ENCODE data around the gene XRN2.

- TF ChIP-seq EZH2 (conservative IDR thresholded peaks at IDR 0.05; ENCODE audit: low read depth, low read length) (no peak), CSRNP2 (CRISPR knock-in tag; conservative IDR thresholded peaks at IDR 0.05; ENCODE audit: low read depth) (no peak), ZNF160 (CRISPR knock-in tag; IDR thresholded peaks at IDR 0.05) (no peak), FOSL2 (CRISPR knock-in tag; IDR thresholded peaks at IDR 0.05) (no peak), E2F1 (CRISPR knock-in tag; IDR thresholded peaks at IDR 0.05) (no peak), MXD3 (CRISPR knock-in tag; IDR thresholded peaks at IDR 0.05) (no peak), PRDM10 (CRISPR knock-in tag; IDR thresholded peaks at IDR 0.05; ENCODE audit: low read depth) (no peak), GMEB1 (CRISPR knock-in tag; IDR thresholded peaks at IDR 0.05; ENCODE audit: borderline replicate concordance) (no peak), TCF7L2 (IDR thresholded peaks at IDR 0.05; ENCODE audit: low read depth, low read length) (no peak)
Measured at GRCh38 chr20:21396599-21397340, 93.6 kb downstream of the XRN2 start.

All from HepG2 (cell line).